Measurements from ENCODE around the gene SRGAP1.

GRCh38 chr12:63863658-63864453 lies 19.4 kb downstream of the SRGAP1 start:
- TF ChIP-seq CTCF (IDR thresholded peaks at IDR 0.05) = no peak
- no peak for TF ChIP-seq POLR2A (IDR thresholded peaks at IDR 0.05)
- TF ChIP-seq POLR2AphosphoS5 (IDR thresholded peaks at IDR 0.05) = no peak

All from stomach (tissue), 4 donors.